H1 (cell line): ENCODE data around the gene PRKN. TPM values are rescaled to one million over a fixed set of nuclear protein-coding genes. Genes with fewer than 3 reads are reported as not detected.

ENCODE experiments used
- ASH2L ChIP-seq: fragments of 200-600, 300-600 bp; sonication (generic); IDR thresholded peaks from one replicate; pipeline ENCODE4 v1.7.1; 2017; ENCODE audit warnings: low read length
- CHD7 ChIP-seq: fragments of 300-600 bp; sonication (generic); IDR thresholded peaks from 2 replicates; pipeline ENCODE4 v1.7.1; 2012; ENCODE audit warnings: low read length, moderate library complexity, mild to moderate bottlenecking, inconsistent platforms; ENCODE audit not compliant: insufficient replicate concordance
- HDAC6 ChIP-seq: IDR thresholded peaks from one replicate; pipeline ENCODE4 v1.7.1; 2012; ENCODE audit warnings: low read depth, mild to moderate bottlenecking, inconsistent platforms, low read length, moderate library complexity
- JUN ChIP-seq: IDR thresholded peaks from 2 replicates; pipeline ENCODE4 v1.6.1; 2011; ENCODE audit warnings: low read depth, mild to moderate bottlenecking, improper control_type of control experiment, low read length
- RFX5 ChIP-seq: IDR thresholded peaks from 2 replicates; pipeline ENCODE4 v1.6.1; 2011; ENCODE audit warnings: low read depth, low read length, improper control_type of control experiment, borderline replicate concordance
- SIRT6 ChIP-seq: IDR thresholded peaks from one replicate; pipeline ENCODE4 v1.7.1; 2012; ENCODE audit warnings: low read length, inconsistent platforms
- TBP ChIP-seq: IDR thresholded peaks from 2 replicates; pipeline ENCODE4 v1.6.1; 2011; ENCODE audit warnings: low read depth, low read length, improper control_type of control experiment
- polyA plus RNA-seq, 7 experiments: library from polyadenylated mRNA; depleted of rRNA in 3 of 7; stranded (reverse) in 5 of 7; unstranded in 2 of 7; fragments of >200 nt in 5 of 7; fragments of 200-250 nt in 2 of 7; gene quantifications; 1 replicate in 5 of 7; 2 replicates in 1 of 7; 4 replicates in 1 of 7; pipeline versions ENCODE4 v1.2.1 to v1.2.3, GENCODE V29; 2011 to 2013; ENCODE audit warnings: missing spikeins in 2 of 7, mixed read lengths in 2 of 7
- total RNA-seq: library from RNA; stranded (reverse); fragmentation: NEBNext Ultra II Directional; extraction: Animal tissue kit (Norgen Biotek cat#: 25700); gene quantifications from 2 replicates; pipeline ENCODE4 v1.2.1, GENCODE V29; 2021

Gene PRKN
- total and polyA plus RNA-seq, 2 of the 8 experiments (the other 6 are each of a cell fraction or from before 2014, with no cell fraction given): 0.13 to 0.29 TPM

DNA sequence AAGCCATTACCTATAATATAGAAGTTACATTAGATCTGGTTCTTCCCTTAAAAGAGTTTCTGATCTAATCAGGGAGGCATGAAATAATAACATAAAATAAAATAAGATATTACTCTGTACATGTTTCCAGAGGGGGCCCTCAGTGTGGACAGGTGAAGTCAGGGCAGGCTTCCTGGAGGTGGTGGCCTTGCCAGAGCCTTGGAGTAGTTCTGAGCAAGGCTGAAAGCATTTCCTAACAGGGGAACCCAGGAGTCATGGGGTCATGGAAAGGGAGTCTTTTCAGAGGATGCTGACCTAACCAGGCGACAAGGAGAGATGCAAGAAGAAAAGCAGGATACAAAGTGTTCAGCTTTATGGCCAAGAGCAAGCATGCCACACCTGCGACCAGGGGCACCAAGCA, 982.4 kb downstream of the PRKN start (continued):
- TF ChIP-seq JUN (no peak), HDAC6 (no peak), SIRT6 (no peak), RFX5 (no peak), TBP (no peak), CHD7 (no peak), ASH2L (no peak)
